Activated naive CD8-positive, alpha-beta T cell treated with anti-CD3 and anti-CD28 coated beads, Interleukin-2, amount 50 U/mL, for 24 hours (primary cell): ENCODE measurements around the gene CTTNBP2NL.
A peak's percentile ranks its signal among the peaks of the same experiment; 100 is the strongest.

Experiments
- ATAC-seq: fragments of 150-1000 bp; cut with Tn5 transposase; one replicate; pipeline ENCODE4 v1.10.0; 2021
- DNase-seq: peaks from one replicate; pipeline ENCODE4 v3.0.0; 2021
- H3K27ac Mint-ChIP-seq: one replicate; pipeline ENCODE4 v1.8.0; 2021; ENCODE audit warnings: mild to moderate bottlenecking, mixed read lengths
- H3K27me3 Mint-ChIP-seq: one replicate; pipeline ENCODE4 v1.8.0; 2021; ENCODE audit warnings: mixed read lengths
- H3K36me3 Mint-ChIP-seq: one replicate; pipeline ENCODE4 v1.8.0; 2021; ENCODE audit warnings: low read depth, mixed read lengths
- H3K4me1 Mint-ChIP-seq: one replicate; pipeline ENCODE4 v1.8.0; 2021; ENCODE audit warnings: mixed read lengths
- H3K4me3 Mint-ChIP-seq: one replicate; pipeline ENCODE4 v1.8.0; 2021; ENCODE audit warnings: mild to moderate bottlenecking, moderate library complexity, mixed read lengths
- H3K9me3 Mint-ChIP-seq: one replicate; pipeline ENCODE4 v1.8.0; 2021; ENCODE audit warnings: mixed read lengths

CTTNBP2NL gene

GRCh38 chr1:112508278-112509004 is 112.4 kb downstream of the CTTNBP2NL start, which contains the start of gene WNT2B:
WNT2B (plus strand) TSS chr1:112508965; CDS start chr1:112509263, 298 bp downstream.
- H3K9me3 Mint-ChIP-seq: no peaks in the 10 kb centered on the region
- ATAC-seq (peak; percentile 59), DNase-seq (peak; percentile 49)
- H3K36me3 Mint-ChIP-seq: no peaks in the 10 kb centered on the region
- peaks cover 47% of the 10 kb centered on the region for H3K27me3 Mint-ChIP-seq
- peak within 1 kb of the TSS; percentile 73 for H3K4me3 Mint-ChIP-seq
- peaks cover 6% of the 10 kb centered on the region for H3K4me1 Mint-ChIP-seq
- no peak within 1 kb of the TSS for H3K27ac Mint-ChIP-seq

DNA sequence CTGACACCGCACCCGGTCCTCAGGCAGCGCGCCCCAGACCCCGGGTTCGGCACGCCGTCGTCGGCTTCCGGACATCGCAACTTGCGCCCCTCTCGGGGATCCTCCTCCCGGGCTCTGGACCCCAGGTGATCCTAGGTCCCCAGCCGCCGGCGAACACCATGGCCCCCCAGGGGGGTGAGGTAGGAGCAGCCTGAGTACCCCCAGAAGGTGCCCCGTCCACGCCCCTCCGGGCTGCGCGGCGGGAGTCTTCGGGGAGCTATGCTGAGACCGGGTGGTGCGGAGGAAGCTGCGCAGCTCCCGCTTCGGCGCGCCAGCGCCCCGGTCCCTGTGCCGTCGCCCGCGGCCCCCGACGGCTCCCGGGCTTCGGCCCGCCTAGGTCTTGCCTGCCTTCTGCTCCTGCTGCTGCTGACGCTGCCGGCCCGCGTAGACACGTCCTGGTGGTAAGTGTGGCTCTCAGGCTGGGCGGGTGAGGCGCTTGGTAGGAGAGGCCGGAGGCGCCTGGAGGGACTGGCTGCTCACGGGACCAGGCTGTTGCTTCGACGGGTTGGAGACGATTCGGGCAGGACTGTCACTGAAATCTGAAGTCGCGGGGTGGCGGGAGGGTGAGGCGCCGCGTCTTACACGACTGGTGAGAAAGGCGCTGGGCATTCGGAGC is 113.1 kb downstream of the CTTNBP2NL start:
- Mint-ChIP-seq H3K27ac (no peak overlapping the region), H3K36me3 (no peaks in the 10 kb centered on the region), H3K4me1 (peaks cover 6% of the 10 kb centered on the region), H3K27me3 (peaks cover 42% of the 10 kb centered on the region), H3K9me3 (no peaks in the 10 kb centered on the region), H3K4me3 (no peak overlapping the region)
- peak; percentile 8 for DNase-seq
- ATAC-seq: peak; percentile 14

DNA sequence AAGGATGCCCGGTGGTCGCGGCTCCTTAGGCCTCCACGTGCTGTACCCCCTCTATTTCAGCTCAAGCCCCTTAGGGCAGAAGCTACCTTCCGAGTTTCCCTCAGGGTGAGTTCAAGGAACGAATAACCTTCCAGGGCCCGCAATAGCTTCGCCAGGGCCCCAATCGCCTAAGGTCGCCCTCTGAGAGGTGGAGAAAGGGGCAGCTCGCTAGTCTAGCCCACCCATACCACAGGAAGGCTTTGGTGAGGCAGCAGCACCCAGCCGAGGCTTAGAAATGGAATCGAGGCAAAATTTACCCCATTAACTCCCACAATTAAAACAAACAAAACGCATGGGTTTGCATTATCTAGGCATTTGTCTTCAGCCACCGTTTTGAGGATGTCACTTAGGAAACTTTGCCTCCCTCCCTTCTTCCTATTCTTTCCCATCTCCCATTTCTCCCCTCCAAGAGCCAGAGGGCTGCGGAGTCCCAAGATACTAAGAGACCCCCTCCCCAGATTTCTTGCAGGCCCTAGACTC is 113.7 kb downstream of the CTTNBP2NL start:
- DNase-seq (no peak), ATAC-seq (no peak)
- Mint-ChIP-seq H3K9me3 (no peaks in the 10 kb centered on the region), H3K4me3 (peak overlapping the region; percentile 3), H3K27ac (no peak overlapping the region), H3K4me1 (peaks cover 6% of the 10 kb centered on the region), H3K27me3 (peaks cover 37% of the 10 kb centered on the region), H3K36me3 (no peaks in the 10 kb centered on the region)

GRCh38 chr1:112510340-112510739 is 114.3 kb downstream of the CTTNBP2NL start:
- Mint-ChIP-seq H3K4me1 (peaks cover 6% of the 10 kb centered on the region), H3K27ac (no peak overlapping the region), H3K4me3 (no peak overlapping the region)

More at GRCh38 chr1:112510340-112510739, 114.3 kb downstream of the CTTNBP2NL start:
- DNase-seq (no peak), ATAC-seq (no peak)
- peaks cover 35% of the 10 kb centered on the region for H3K27me3 Mint-ChIP-seq
- H3K36me3 Mint-ChIP-seq: no peaks in the 10 kb centered on the region
- H3K9me3 Mint-ChIP-seq: no peaks in the 10 kb centered on the region
